ENCODE results near the gene TRAPPC3L.
"Not testable (repeated sequence)": the region's sequence is repeated elsewhere in the genome, so short reads cannot be mapped to it uniquely, and the experiment has no call there.

TRAPPC3L gene

DNA sequence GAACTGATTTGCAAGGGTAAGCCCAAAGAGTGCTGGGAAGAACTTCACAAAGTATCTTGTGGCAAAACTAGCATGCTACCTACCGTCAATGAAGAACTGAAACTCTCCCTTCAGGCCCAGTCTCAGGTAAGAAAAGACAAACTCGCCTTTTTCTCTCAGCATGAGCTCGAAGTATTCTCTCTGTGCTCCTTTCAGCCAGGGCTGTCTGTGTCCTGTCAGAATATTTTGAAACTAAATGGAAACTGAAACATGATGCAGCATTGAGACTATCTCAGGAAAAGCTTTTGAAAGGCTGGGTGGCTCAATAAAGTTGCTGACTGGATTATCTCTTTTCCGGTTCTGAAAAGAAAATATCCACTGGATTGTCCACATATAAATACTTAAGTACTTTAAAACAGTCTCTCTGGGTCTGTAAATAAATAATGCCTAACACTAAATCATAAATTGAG lies 33.3 kb downstream of the TRAPPC3L start:
- TF ChIP-seq, protein P1, sequence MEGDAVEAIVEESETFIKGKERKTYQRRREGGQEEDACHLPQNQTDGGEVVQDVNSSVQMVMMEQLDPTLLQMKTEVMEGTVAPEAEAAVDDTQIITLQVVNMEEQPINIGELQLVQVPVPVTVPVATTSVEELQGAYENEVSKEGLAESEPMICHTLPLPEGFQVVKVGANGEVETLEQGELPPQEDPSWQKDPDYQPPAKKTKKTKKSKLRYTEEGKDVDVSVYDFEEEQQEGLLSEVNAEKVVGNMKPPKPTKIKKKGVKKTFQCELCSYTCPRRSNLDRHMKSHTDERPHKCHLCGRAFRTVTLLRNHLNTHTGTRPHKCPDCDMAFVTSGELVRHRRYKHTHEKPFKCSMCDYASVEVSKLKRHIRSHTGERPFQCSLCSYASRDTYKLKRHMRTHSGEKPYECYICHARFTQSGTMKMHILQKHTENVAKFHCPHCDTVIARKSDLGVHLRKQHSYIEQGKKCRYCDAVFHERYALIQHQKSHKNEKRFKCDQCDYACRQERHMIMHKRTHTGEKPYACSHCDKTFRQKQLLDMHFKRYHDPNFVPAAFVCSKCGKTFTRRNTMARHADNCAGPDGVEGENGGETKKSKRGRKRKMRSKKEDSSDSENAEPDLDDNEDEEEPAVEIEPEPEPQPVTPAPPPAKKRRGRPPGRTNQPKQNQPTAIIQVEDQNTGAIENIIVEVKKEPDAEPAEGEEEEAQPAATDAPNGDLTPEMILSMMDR (IDR thresholded peaks at IDR 0.05; ENCODE audit: control insufficient read depth, extremely low read depth, insufficient read depth) = no peak
- H3K4me3 ChIP-seq (ENCODE audit: low read depth, low read length) = no peak overlapping the region
- DNase-seq (ENCODE audit: low read depth) = no peak

GRCh38 chr6:116511424-116512110 lies 33.9 kb downstream of the TRAPPC3L start, which contains the start of gene CALHM5:
Gene CALHM5 (plus strand): TSS chr6:116511639. CDS start chr6:116511697, 58 bp downstream.
- TF ChIP-seq, protein P1 (IDR thresholded peaks at IDR 0.05; ENCODE audit: control insufficient read depth, extremely low read depth, insufficient read depth) = peak; percentile 38
- H3K4me3 ChIP-seq (ENCODE audit: low read depth, low read length) = no peak within 1 kb of the TSS
- DNase-seq (ENCODE audit: low read depth) = no peak

DNA sequence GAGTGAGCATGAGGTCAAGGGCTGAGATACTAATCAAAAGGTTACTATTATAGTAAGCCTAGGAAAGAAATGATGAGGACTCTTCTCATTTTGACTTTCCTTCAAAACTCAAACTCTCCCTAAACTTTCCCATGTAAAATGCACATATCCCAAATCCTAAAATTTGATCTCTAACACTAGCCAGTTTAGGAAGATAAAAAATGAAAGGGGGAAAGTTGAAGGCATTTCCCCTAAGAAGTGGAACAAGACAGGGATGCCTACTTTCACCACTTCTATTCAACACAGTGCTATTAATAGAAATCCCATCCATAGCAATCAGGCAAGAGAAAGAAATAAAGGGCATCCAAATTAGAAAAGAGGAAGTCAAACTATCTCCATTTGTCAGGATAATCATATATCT lies 37.0 kb downstream of the TRAPPC3L start:
- no peak overlapping the region for H3K4me3 ChIP-seq (ENCODE audit: low read depth, low read length)
- DNase-seq (ENCODE audit: low read depth) = no peak
- TF ChIP-seq, protein P1 (IDR thresholded peaks at IDR 0.05; ENCODE audit: control insufficient read depth, extremely low read depth, insufficient read depth) = no peak

- DNase-seq (ENCODE audit: low read depth) = no peak
- TF ChIP-seq, protein P1 (IDR thresholded peaks at IDR 0.05; ENCODE audit: control insufficient read depth, extremely low read depth, insufficient read depth) = no peak
- H3K4me3 ChIP-seq (ENCODE audit: low read depth, low read length) = no peak overlapping the region
Observed at GRCh38 chr6:116507324-116507723, 38.2 kb downstream of the TRAPPC3L start.

GRCh38 chr6:116500969-116501433 lies 44.5 kb downstream of the TRAPPC3L start:
- H3K4me3 ChIP-seq (ENCODE audit: low read depth, low read length) = no peak overlapping the region

DNA sequence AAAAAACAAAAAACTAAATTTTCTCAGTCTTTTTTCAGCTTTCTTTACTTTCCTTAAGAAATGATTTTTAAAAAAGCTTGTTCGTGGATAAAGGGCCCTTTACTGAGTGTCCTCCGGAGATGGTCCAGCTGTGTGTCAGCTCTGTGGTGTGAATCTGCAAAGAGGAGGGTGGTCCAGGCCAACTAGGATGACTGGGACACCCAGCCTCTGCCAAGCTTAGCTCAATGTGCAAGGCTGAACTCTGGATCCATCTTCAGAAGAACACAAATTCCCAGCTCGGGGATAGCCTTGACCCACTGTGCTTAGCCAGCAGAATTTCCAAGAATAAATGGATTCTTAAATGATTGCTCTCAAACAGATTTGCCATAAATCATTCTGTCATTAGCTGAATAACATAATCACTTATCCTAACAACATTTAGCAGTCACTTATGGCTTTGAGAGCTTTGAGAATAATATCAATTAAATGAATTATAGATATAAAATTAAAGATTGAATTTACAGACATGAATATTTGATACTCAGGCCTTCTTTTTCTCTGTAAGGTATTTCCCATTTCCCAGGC lies 48.3 kb downstream of the TRAPPC3L start:
- no peak for DNase-seq (ENCODE audit: low read depth)
- TF ChIP-seq, protein P1 (IDR thresholded peaks at IDR 0.05; ENCODE audit: control insufficient read depth, extremely low read depth, insufficient read depth) = no peak
- H3K4me3 ChIP-seq (ENCODE audit: low read depth, low read length) = no peak overlapping the region

More at GRCh38 chr6:116500969-116501433, 44.5 kb downstream of the TRAPPC3L start:
- no peak for DNase-seq (ENCODE audit: low read depth)
- TF ChIP-seq, protein P1 (IDR thresholded peaks at IDR 0.05; ENCODE audit: control insufficient read depth, extremely low read depth, insufficient read depth) = no peak

GRCh38 chr6:116495161-116495560 lies 50.3 kb downstream of the TRAPPC3L start:
- not testable (repeated sequence) for DNase-seq (ENCODE audit: low read depth); H3K4me3 ChIP-seq (ENCODE audit: low read depth, low read length)
